ENCODE measurements around the gene CES3.

GRCh38 chr16:66970775-66971720 lies 10.0 kb downstream of the CES3 start:
- TF ChIP-seq FOXK2 (IDR thresholded peaks at IDR 0.05) = no peak
- TF ChIP-seq HDGF (IDR thresholded peaks at IDR 0.05; ENCODE audit: borderline replicate concordance) = no peak
- TF ChIP-seq SP1 (IDR thresholded peaks at IDR 0.05) = no peak
- TF ChIP-seq LEF1 (IDR thresholded peaks at IDR 0.05; ENCODE audit: borderline replicate concordance) = no peak
- no peak for TF ChIP-seq TARDBP (IDR thresholded peaks at IDR 0.05)
- TF ChIP-seq ARNT (IDR thresholded peaks at IDR 0.05) = no peak
- no peak for TF ChIP-seq FOXA1 (IDR thresholded peaks at IDR 0.05)
- TF ChIP-seq L3MBTL2 (conservative IDR thresholded peaks at IDR 0.05) = no peak
- TF ChIP-seq BHLHE40 (IDR thresholded peaks at IDR 0.05; ENCODE audit: borderline replicate concordance) = no peak
